ENCODE results near the gene SORT1.

DNA sequence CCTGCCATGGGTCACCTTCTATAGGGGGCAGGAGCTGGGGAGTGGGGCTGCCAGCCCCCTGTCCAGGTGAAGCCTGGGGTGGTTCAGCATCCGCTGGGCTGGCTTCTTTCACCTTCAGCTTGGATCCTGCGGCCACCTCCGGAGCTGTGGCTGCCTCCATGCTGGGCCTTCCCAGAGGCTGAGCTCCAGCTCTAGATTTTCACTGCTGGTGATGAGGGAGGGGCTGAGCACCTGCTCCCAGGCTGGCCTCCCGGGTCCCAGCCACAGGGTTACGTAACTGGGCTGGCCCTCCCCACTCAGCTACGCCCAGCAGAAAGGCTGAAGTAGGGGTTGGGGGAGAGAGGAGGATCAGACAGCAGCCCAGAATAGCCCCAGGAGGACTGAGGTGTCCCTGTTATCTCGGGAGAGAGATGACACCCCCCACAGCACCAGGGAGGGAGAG, 90.9 kb downstream of the SORT1 start, which contains the start of gene MYBPHL:
- TF ChIP-seq EZH2 (IDR thresholded peaks at IDR 0.05; ENCODE audit: low read length, unreplicated experiment): no peak
- TF ChIP-seq, protein P1, sequence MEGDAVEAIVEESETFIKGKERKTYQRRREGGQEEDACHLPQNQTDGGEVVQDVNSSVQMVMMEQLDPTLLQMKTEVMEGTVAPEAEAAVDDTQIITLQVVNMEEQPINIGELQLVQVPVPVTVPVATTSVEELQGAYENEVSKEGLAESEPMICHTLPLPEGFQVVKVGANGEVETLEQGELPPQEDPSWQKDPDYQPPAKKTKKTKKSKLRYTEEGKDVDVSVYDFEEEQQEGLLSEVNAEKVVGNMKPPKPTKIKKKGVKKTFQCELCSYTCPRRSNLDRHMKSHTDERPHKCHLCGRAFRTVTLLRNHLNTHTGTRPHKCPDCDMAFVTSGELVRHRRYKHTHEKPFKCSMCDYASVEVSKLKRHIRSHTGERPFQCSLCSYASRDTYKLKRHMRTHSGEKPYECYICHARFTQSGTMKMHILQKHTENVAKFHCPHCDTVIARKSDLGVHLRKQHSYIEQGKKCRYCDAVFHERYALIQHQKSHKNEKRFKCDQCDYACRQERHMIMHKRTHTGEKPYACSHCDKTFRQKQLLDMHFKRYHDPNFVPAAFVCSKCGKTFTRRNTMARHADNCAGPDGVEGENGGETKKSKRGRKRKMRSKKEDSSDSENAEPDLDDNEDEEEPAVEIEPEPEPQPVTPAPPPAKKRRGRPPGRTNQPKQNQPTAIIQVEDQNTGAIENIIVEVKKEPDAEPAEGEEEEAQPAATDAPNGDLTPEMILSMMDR (conservative IDR thresholded peaks at IDR 0.05; ENCODE audit: low read depth, low read length): no peak
